VCaP (cell line): ENCODE measurements around the gene DTX3.
"Not testable (repeated sequence)": the region's sequence is repeated elsewhere in the genome, so short reads cannot be mapped to it uniquely, and the experiment has no call there.

Source experiments
- H3K27ac ChIP-seq: fragments of 450-650 bp; 2 replicates; pipeline ENCODE4 v1.5.1; 2017
- TF ChIP-seq, protein P1 (sequence below): fragments of 450-650 bp; conservative IDR thresholded peaks from 2 replicates; pipeline ENCODE4 v1.5.1; 2017; ENCODE audit warnings: mild to moderate bottlenecking, moderate library complexity

DTX3 gene

DNA sequence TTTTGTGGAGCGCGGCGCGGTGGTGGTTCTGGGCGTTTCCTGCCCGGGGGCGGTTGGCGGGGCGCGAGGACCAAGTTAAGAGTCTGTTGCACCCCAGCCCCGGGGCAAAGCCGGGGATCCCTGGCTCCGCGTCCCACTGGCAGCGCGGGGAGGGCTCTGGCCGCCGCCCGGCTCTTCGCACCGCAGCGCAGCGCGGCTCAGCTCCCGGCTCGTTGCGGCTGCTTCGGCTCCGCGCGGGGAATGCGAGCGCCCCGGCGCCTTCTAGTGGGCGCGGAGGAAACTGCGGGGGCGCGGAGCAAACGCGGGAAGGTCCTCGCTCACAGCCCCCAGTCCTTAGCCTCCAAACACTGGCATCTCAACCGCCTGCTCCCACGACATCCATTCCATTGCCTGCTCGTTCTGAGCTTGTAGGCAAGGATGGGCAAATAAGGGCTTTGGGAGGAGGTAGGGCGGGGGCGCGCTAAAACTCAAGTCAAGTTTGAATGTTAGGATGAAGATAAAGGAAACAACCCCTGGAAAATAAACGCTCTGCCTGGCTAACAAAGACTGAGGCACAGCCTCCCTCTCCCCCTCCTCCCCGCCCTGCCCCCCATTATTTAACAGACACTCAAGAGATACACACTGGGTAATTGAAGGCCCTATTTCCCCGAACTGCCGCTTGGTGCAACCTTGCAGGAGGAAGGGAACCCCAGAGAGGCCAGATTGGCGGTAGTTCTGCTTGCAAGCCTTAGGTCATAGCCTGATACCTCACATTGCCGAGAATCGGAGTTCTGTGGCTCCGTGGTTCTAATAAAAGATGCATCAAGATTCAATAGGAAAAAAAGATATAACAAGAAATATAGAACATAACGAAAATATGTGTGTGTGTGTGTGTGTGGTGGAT is 28.6 kb downstream of the DTX3 start, which contains the start of gene B4GALNT1:
Gene B4GALNT1 (minus strand): TSS at position 244 of the 883 bp plus-strand sequence. CDS start 1,069 bp downstream, outside the sequence.
- H3K27ac ChIP-seq, result peak within 1 kb of the TSS; percentile 52; the same call in 1 of the 2 replicates

GRCh38 chr12:57636731-57637130 is 32.1 kb downstream of the DTX3 start:
- not testable (repeated sequence) for H3K27ac ChIP-seq

More for the DNA sequence above, 28.6 kb downstream of the DTX3 start, which contains the start of gene B4GALNT1:
- TF ChIP-seq, protein P1, sequence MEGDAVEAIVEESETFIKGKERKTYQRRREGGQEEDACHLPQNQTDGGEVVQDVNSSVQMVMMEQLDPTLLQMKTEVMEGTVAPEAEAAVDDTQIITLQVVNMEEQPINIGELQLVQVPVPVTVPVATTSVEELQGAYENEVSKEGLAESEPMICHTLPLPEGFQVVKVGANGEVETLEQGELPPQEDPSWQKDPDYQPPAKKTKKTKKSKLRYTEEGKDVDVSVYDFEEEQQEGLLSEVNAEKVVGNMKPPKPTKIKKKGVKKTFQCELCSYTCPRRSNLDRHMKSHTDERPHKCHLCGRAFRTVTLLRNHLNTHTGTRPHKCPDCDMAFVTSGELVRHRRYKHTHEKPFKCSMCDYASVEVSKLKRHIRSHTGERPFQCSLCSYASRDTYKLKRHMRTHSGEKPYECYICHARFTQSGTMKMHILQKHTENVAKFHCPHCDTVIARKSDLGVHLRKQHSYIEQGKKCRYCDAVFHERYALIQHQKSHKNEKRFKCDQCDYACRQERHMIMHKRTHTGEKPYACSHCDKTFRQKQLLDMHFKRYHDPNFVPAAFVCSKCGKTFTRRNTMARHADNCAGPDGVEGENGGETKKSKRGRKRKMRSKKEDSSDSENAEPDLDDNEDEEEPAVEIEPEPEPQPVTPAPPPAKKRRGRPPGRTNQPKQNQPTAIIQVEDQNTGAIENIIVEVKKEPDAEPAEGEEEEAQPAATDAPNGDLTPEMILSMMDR, result peak; percentile 98

GRCh38 chr12:57637364-57637763 is 32.7 kb downstream of the DTX3 start:
- no peak overlapping the region for H3K27ac ChIP-seq
- TF ChIP-seq, protein P1, result no peak; the same call in 1 of the 2 replicates

GRCh38 chr12:57638096-57638495 is 33.5 kb downstream of the DTX3 start:
- no peak overlapping the region for H3K27ac ChIP-seq
- TF ChIP-seq, protein P1, result no peak

- H3K27ac ChIP-seq, result no peak overlapping the region
- TF ChIP-seq, protein P1, result no peak
Observed at GRCh38 chr12:57640175-57641042, 35.8 kb downstream of the DTX3 start.

DNA sequence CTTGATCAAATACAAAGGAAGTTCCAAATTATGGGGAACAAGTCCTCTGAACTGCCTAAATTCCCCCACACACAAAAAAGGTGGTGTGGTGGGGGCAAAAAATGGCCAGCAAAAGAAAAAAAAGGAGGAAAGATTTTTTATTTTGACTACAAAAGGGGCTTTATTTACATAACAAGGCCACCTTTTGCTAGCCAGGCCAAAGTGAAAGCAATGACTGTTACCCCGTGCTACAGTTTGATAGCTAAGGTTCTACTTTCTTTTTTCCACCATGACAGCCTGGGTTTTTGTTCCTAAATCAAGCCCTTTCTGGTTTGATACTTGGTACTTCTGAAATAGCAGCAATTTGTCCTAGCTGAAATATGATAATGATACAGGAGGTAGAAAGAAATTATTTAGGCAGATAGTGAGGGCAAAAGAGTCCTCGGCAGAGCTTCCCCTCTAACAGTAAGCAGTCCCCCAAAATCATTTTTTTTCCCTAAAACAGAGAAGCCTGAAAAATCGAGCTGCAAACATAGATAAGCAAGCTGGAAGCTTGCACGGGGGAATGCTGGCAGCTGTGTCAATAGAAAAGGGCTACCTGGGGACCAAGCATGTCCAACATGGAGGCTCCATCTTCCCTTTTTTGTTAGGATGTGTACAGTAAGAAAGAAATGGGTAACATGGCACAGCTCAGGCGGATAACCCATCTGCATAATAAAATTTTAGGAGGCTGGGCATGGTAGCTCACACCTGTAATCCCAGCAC is 37.2 kb downstream of the DTX3 start:
- no peak overlapping the region for H3K27ac ChIP-seq
- TF ChIP-seq, protein P1, result no peak

DNA sequence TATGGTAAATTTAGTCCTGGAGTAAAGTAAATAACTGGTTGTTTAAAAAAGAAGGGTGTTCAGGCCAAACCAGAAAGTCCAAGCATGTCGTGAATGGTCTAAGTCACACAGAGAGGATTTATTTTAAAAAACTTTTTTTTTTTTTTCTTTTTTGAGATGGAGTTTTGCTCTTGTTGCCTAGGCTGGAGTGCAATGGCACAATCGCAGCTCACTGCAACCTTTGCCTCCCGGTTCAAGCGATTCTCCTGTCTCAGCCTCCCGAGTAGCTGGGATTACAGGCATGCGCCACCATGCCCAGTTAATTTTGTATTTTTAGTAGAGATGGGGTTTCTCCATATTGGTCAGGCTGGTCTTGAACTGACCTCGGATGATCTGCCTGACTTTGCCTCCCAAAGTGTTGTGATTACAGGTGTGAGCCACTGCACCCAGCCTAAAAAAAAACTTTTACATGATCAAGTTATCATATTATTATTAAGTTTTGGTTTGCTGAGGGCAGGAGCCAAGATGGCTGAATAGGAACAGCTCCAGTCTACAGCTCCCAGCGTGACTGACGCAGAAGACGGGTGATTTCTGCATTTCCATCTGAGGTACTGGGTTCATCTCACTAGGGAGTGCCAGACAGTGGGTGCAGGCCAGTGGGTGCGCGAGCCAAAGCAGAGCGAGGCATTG is 41.5 kb downstream of the DTX3 start:
- not testable (repeated sequence) for H3K27ac ChIP-seq

DNA sequence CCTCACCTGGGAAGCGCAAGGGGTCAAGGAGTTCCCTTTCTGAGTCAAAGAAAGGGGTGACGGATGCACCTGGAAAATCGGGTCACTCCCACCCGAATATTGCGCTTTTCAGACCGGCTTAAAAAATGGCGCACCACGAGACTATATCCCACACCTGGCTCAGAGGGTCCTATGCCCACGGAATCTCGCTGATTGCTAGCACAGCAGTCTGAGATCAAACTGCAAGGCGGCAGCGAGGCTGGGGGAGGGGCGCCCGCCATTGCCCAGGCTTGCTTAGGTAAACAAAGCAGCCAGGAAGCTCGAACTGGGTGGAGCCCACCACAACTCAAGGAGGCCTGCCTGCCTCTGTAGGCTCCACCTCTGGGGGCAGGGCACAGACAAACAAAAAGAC is 42.0 kb downstream of the DTX3 start:
- H3K27ac ChIP-seq, result not testable (repeated sequence)
